ENCODE results near the gene AKT1.

Gene AKT1

GRCh38 chr14:104783484-104784217 is 11.9 kb downstream of the AKT1 start:
- H3K27me3 ChIP-seq (ENCODE audit: control insufficient read depth, insufficient read depth, low read length) = no peaks in the 10 kb centered on the region
- H3K9ac ChIP-seq (ENCODE audit: low read depth, low read length) = no peak overlapping the region
- H3K9me3 ChIP-seq (ENCODE audit: control insufficient read depth, insufficient read depth, low read length) = no peaks in the 10 kb centered on the region
- H3K27ac ChIP-seq (ENCODE audit: low read depth, low read length) = no peak overlapping the region
- no peaks in the 10 kb centered on the region for H3K36me3 ChIP-seq (ENCODE audit: control insufficient read depth, insufficient read depth, low read length)
- H3K4me3 ChIP-seq (ENCODE audit: low read depth, low read length) = no peak overlapping the region
- no peaks in the 10 kb centered on the region for H3K4me1 ChIP-seq (ENCODE audit: control insufficient read depth, insufficient read depth, low read length)

- H3K4me1 ChIP-seq (ENCODE audit: control insufficient read depth, insufficient read depth, low read length) = no peaks in the 10 kb centered on the region
These were observed 12.8 kb downstream of the AKT1 start for GRCh38 chr14:104782808-104783139.

GRCh38 chr14:104782086-104782807 is 13.3 kb downstream of the AKT1 start:
- Histone ChIP-seq H3K4me1 (ENCODE audit: control insufficient read depth, insufficient read depth, low read length) (no peaks in the 10 kb centered on the region), H3K36me3 (ENCODE audit: control insufficient read depth, insufficient read depth, low read length) (no peaks in the 10 kb centered on the region), H3K4me3 (ENCODE audit: low read depth, low read length) (no peak overlapping the region), H3K9ac (ENCODE audit: low read depth, low read length) (no peak overlapping the region), H3K27ac (ENCODE audit: low read depth, low read length) (no peak overlapping the region), H3K9me3 (ENCODE audit: control insufficient read depth, insufficient read depth, low read length) (no peaks in the 10 kb centered on the region), H3K27me3 (ENCODE audit: control insufficient read depth, insufficient read depth, low read length) (no peaks in the 10 kb centered on the region)

More at GRCh38 chr14:104782808-104783139, 12.8 kb downstream of the AKT1 start:
- no peaks in the 10 kb centered on the region for H3K27me3 ChIP-seq (ENCODE audit: control insufficient read depth, insufficient read depth, low read length)
- no peak overlapping the region for H3K27ac ChIP-seq (ENCODE audit: low read depth, low read length)
- H3K9ac ChIP-seq (ENCODE audit: low read depth, low read length) = no peak overlapping the region
- no peak overlapping the region for H3K4me3 ChIP-seq (ENCODE audit: low read depth, low read length)
- no peaks in the 10 kb centered on the region for H3K9me3 ChIP-seq (ENCODE audit: control insufficient read depth, insufficient read depth, low read length)
- no peaks in the 10 kb centered on the region for H3K36me3 ChIP-seq (ENCODE audit: control insufficient read depth, insufficient read depth, low read length)

- Histone ChIP-seq H3K27me3 (ENCODE audit: control insufficient read depth, insufficient read depth, low read length) (no peaks in the 10 kb centered on the region), H3K9ac (ENCODE audit: low read depth, low read length) (no peak overlapping the region), H3K9me3 (ENCODE audit: control insufficient read depth, insufficient read depth, low read length) (no peaks in the 10 kb centered on the region), H3K4me1 (ENCODE audit: control insufficient read depth, insufficient read depth, low read length) (no peaks in the 10 kb centered on the region), H3K4me3 (ENCODE audit: low read depth, low read length) (no peak overlapping the region), H3K36me3 (ENCODE audit: control insufficient read depth, insufficient read depth, low read length) (no peaks in the 10 kb centered on the region), H3K27ac (ENCODE audit: low read depth, low read length) (no peak overlapping the region)
These were observed 14.1 kb downstream of the AKT1 start for GRCh38 chr14:104781271-104782077.

DNA sequence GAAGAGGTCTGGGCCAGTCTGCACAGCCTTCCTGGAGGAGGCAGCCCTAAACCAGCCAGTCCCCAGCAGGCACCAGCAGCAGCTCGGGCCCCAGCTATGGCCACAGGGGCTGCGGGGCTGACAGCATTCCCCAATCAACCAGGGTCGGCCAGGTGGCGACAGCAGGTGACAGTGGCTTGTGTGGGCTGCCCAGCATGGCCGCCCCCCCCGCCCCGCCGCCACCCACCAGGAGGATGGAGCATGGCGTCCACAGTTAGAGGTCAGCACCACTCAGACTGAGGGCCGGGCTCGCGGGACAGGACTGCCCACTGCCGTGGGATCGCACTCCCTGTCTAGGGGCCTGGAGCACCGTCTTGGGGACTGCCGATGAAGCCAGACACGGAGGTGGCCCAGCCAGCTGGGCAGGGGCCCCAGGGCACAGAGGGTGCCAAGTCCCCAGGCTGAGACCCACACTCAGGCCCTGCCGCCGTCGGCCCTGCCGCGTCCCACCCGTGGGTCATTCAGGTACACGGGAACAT is 15.0 kb downstream of the AKT1 start:
- Histone ChIP-seq H3K36me3 (ENCODE audit: control insufficient read depth, insufficient read depth, low read length) (0 out of 2 replicates have a peak, but pooled peaks cover under 1% of the 10 kb centered on the region), H3K27ac (ENCODE audit: low read depth, low read length) (no peak overlapping the region), H3K9ac (ENCODE audit: low read depth, low read length) (no peak overlapping the region), H3K9me3 (ENCODE audit: control insufficient read depth, insufficient read depth, low read length) (no peaks in the 10 kb centered on the region), H3K4me3 (ENCODE audit: low read depth, low read length) (no peak overlapping the region), H3K27me3 (ENCODE audit: control insufficient read depth, insufficient read depth, low read length) (no peaks in the 10 kb centered on the region), H3K4me1 (ENCODE audit: control insufficient read depth, insufficient read depth, low read length) (no peaks in the 10 kb centered on the region)

DNA sequence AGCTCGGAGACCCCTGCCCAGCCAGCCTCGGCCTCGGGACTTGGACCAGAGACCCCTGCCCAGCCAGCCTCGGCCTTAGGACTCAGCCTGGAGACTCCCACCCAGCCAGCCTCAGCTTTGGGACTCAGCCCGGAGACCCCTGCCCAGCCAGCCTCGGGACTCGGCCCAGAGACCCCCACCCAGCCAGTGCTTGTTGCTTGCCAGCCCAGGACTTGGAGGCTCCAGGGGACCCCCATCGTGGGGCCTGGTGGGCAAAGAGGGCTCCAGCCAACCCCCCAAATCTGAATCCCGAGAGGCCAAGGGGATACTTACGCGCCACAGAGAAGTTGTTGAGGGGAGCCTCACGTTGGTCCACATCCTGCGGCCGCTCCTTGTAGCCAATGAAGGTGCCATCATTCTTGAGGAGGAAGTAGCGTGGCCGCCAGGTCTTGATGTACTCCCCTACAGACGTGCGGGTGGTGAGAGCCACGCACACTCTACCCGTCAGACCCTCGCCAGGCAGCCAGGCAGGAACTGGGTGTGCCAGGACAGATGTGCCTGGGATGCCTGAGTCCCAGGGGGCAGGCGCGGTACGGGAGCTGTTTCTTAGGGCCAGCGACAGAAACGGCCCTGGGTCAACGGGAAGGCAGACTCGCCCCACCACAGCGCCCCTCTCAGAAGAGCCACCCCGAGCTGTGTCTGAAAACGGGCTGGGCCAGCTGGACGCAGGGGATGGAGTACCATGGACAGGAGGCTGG is 15.6 kb downstream of the AKT1 start:
- no peak overlapping the region for H3K27ac ChIP-seq (ENCODE audit: low read depth, low read length)
- H3K27me3 ChIP-seq (ENCODE audit: control insufficient read depth, insufficient read depth, low read length) = no peaks in the 10 kb centered on the region
- H3K36me3 ChIP-seq (ENCODE audit: control insufficient read depth, insufficient read depth, low read length) = peaks cover 7% of the 10 kb centered on the region; the same call in 1 of the 2 replicates

GRCh38 chr14:104778694-104779331 is 16.7 kb downstream of the AKT1 start:
- H3K4me3 ChIP-seq (ENCODE audit: low read depth, low read length) = no peak overlapping the region
- H3K9ac ChIP-seq (ENCODE audit: low read depth, low read length) = no peak overlapping the region
- no peaks in the 10 kb centered on the region for H3K9me3 ChIP-seq (ENCODE audit: control insufficient read depth, insufficient read depth, low read length)
- H3K27me3 ChIP-seq (ENCODE audit: control insufficient read depth, insufficient read depth, low read length) = no peaks in the 10 kb centered on the region
- no peak overlapping the region for H3K27ac ChIP-seq (ENCODE audit: low read depth, low read length)
- H3K4me1 ChIP-seq (ENCODE audit: control insufficient read depth, insufficient read depth, low read length) = no peaks in the 10 kb centered on the region
- peaks cover 7% of the 10 kb centered on the region; the same call in 1 of the 2 replicates for H3K36me3 ChIP-seq (ENCODE audit: control insufficient read depth, insufficient read depth, low read length)

More for the DNA sequence above, 15.6 kb downstream of the AKT1 start:
- no peaks in the 10 kb centered on the region for H3K9me3 ChIP-seq (ENCODE audit: control insufficient read depth, insufficient read depth, low read length)
- H3K4me3 ChIP-seq (ENCODE audit: low read depth, low read length) = no peak overlapping the region
- no peak overlapping the region for H3K9ac ChIP-seq (ENCODE audit: low read depth, low read length)
- no peaks in the 10 kb centered on the region for H3K4me1 ChIP-seq (ENCODE audit: control insufficient read depth, insufficient read depth, low read length)

GRCh38 chr14:104777808-104778249 is 17.7 kb downstream of the AKT1 start:
- Histone ChIP-seq H3K9ac (ENCODE audit: low read depth, low read length) (no peak overlapping the region), H3K9me3 (ENCODE audit: control insufficient read depth, insufficient read depth, low read length) (no peaks in the 10 kb centered on the region), H3K4me3 (ENCODE audit: low read depth, low read length) (no peak overlapping the region), H3K27ac (ENCODE audit: low read depth, low read length) (no peak overlapping the region), H3K27me3 (ENCODE audit: control insufficient read depth, insufficient read depth, low read length) (no peaks in the 10 kb centered on the region), H3K36me3 (ENCODE audit: control insufficient read depth, insufficient read depth, low read length) (peaks cover 13% of the 10 kb centered on the region), H3K4me1 (ENCODE audit: control insufficient read depth, insufficient read depth, low read length) (no peaks in the 10 kb centered on the region)

- H3K27ac ChIP-seq (ENCODE audit: low read depth, low read length) = no peak overlapping the region
- H3K4me1 ChIP-seq (ENCODE audit: control insufficient read depth, insufficient read depth, low read length) = no peaks in the 10 kb centered on the region
- no peak overlapping the region for H3K9ac ChIP-seq (ENCODE audit: low read depth, low read length)
- H3K4me3 ChIP-seq (ENCODE audit: low read depth, low read length) = no peak overlapping the region
- peaks cover 19% of the 10 kb centered on the region for H3K36me3 ChIP-seq (ENCODE audit: control insufficient read depth, insufficient read depth, low read length)
- no peaks in the 10 kb centered on the region for H3K27me3 ChIP-seq (ENCODE audit: control insufficient read depth, insufficient read depth, low read length)
- no peaks in the 10 kb centered on the region for H3K9me3 ChIP-seq (ENCODE audit: control insufficient read depth, insufficient read depth, low read length)
These were observed 18.4 kb downstream of the AKT1 start for GRCh38 chr14:104776961-104777807.
